Tibial nerve (tissue), 3 donors: Measurements from ENCODE around the gene THAP11.

Experiments
- POLR2A ChIP-seq, 2 donors: fragments of 450-650 bp; IDR thresholded peaks; one replicate each; pipeline ENCODE4 v1.6.1; 2017; ENCODE audit warnings: antibody characterized with exemption in 2 of 2, mild to moderate bottlenecking in 2 of 2, moderate library complexity in 2 of 2
- TF ChIP-seq, protein P1 (sequence below), 5 experiments: fragments of 200-600 bp in 3 of 5; fragments of 450-650 bp in 2 of 5; sonication (generic) in 3 of 5; IDR thresholded peaks; one replicate each; pipeline ENCODE4 v1.5.1; 2016 to 2019; ENCODE audit warnings: antibody characterized with exemption in 5 of 5, mild to moderate bottlenecking in 3 of 5, moderate library complexity in 2 of 5

DNA sequence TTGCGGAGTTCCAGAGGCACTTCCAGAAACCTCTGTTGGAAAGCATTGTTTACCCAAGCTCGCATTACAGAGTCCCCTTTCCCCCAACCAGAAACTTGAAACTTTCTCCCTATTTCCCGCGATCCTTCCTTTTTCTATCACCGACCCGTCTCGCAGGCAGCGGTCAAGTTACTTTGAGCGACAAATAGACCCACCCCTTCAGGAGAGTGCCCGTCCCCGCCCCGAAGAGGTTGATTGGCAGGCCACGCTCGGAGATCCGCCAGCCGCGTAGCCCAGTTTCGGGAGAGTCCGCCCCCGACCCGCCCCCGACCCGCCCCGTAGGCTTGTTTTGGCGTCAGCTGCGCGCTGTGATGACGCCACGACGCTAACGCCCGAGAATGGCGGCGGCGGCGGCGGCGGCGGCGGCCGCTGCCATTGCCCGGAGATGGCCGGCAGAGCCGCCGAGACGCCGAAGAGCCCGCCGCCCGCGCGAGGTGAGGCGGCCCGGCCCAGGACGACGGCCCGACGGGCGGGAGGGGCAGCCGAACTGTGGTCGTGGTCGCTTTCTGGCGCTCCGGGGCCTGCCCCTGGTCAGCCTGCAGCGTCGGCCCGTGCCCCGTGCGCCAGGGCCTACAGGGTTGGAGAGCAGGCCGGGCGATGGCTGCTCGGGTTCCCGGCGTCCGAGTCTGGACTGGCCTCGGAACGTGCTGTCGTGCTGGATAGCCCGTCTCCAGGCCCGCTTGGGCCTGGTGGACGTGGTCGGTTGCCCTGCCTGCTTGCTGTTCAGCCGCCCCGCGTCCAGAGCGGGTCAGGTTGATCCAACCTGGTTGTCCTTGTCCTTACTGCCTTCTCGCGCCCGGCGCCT, 51.0 kb downstream of the THAP11 start, which contains the start of gene PSKH1:
- TF ChIP-seq, protein P1, sequence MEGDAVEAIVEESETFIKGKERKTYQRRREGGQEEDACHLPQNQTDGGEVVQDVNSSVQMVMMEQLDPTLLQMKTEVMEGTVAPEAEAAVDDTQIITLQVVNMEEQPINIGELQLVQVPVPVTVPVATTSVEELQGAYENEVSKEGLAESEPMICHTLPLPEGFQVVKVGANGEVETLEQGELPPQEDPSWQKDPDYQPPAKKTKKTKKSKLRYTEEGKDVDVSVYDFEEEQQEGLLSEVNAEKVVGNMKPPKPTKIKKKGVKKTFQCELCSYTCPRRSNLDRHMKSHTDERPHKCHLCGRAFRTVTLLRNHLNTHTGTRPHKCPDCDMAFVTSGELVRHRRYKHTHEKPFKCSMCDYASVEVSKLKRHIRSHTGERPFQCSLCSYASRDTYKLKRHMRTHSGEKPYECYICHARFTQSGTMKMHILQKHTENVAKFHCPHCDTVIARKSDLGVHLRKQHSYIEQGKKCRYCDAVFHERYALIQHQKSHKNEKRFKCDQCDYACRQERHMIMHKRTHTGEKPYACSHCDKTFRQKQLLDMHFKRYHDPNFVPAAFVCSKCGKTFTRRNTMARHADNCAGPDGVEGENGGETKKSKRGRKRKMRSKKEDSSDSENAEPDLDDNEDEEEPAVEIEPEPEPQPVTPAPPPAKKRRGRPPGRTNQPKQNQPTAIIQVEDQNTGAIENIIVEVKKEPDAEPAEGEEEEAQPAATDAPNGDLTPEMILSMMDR (IDR thresholded peaks at IDR 0.05), result peak in 1 of 5 experiments; percentile 42
- TF ChIP-seq POLR2A (IDR thresholded peaks at IDR 0.05), result peak; percentile 60 to 92
